Tibial nerve (tissue), 4 donors: ENCODE measurements around the gene WSCD2. TPM values are rescaled to one million over a fixed set of nuclear protein-coding genes. Genes with fewer than 3 reads are reported as not detected.
A peak's percentile ranks its signal among the peaks of the same experiment; 100 is the strongest.

ENCODE experiments used
- DNase-seq, 2 donors: peaks; one replicate each; pipeline ENCODE4 v3.0.0-alpha.2; 2019; ENCODE audit warnings: low spot score in 2 of 2
- H3K27ac ChIP-seq, 4 donors: fragments of 200-600 bp; sonication (generic) in 3 of 4; one replicate each; pipeline ENCODE4 v1.5.1; 2017 to 2019; ENCODE audit warnings: mild to moderate bottlenecking in 1 of 4
- H3K27me3 ChIP-seq, 2 donors: fragments of 200-600 bp; sonication (generic) in 1 of 2; one replicate each; pipeline versions ENCODE4 v1.5.1 to v1.6.0; 2017 to 2019
- H3K36me3 ChIP-seq, 3 donors: fragments of 200-600 bp; sonication (generic); one replicate each; pipeline ENCODE4 v1.5.1; 2018 to 2019
- H3K4me1 ChIP-seq, 4 donors: fragments of 200-600 bp; sonication (generic) in 3 of 4; one replicate each; pipeline ENCODE4 v1.5.1; 2017 to 2019
- H3K4me3 ChIP-seq, 4 donors: fragments of 200-600 bp; sonication (generic) in 3 of 4; one replicate each; pipeline ENCODE4 v1.5.1; 2017 to 2019; ENCODE audit warnings: mild to moderate bottlenecking in 1 of 4, moderate library complexity in 1 of 4
- H3K9me3 ChIP-seq, 4 donors: fragments of 200-600 bp; sonication (generic) in 3 of 4; one replicate each; pipeline ENCODE4 v1.5.1; 2017 to 2019
- EP300 ChIP-seq, 2 donors: sonication (generic); formaldehyde crosslinking; IDR thresholded peaks; one replicate each; pipeline ENCODE4 v1.6.1; 2017; ENCODE audit warnings: antibody characterized with exemption in 2 of 2, mild to moderate bottlenecking in 1 of 2
- POLR2A ChIP-seq, 2 donors: fragments of 450-650 bp; IDR thresholded peaks; one replicate each; pipeline ENCODE4 v1.6.1; 2017; ENCODE audit warnings: antibody characterized with exemption in 2 of 2, mild to moderate bottlenecking in 2 of 2, moderate library complexity in 2 of 2
- WGBS, 2 donors: methylation state at CpG; one replicate each; pipeline ENCODE4 v1.1.5; 2018; 5-methylcytosine and 5-hydroxymethylcytosine counted together
- total RNA-seq, 4 donors: library from RNA; depleted of rRNA; stranded (reverse); fragments of >200 nt; gene quantifications; one replicate each; pipeline ENCODE4 v1.1.0, GENCODE V29; 2016
- TF ChIP-seq, protein P1 (sequence below), 5 experiments: fragments of 200-600 bp in 3 of 5; fragments of 450-650 bp in 2 of 5; sonication (generic) in 3 of 5; IDR thresholded peaks; one replicate each; pipeline ENCODE4 v1.5.1; 2016 to 2019; ENCODE audit warnings: antibody characterized with exemption in 5 of 5, mild to moderate bottlenecking in 3 of 5, moderate library complexity in 2 of 5

WSCD2 gene
- total RNA-seq, 4 donors from 2014 or later, result 4.2 to 38.9 (median 20.8) TPM

GRCh38 chr12:108152170-108152538 lies 23.1 kb downstream of the WSCD2 start:
- 35 to 64% methylated on average over 4 of the region's 4 CpGs for WGBS, 2 donors
- TF ChIP-seq POLR2A (IDR thresholded peaks at IDR 0.05) (no peak), EP300 (IDR thresholded peaks at IDR 0.05) (no peak)
- TF ChIP-seq, protein P1, sequence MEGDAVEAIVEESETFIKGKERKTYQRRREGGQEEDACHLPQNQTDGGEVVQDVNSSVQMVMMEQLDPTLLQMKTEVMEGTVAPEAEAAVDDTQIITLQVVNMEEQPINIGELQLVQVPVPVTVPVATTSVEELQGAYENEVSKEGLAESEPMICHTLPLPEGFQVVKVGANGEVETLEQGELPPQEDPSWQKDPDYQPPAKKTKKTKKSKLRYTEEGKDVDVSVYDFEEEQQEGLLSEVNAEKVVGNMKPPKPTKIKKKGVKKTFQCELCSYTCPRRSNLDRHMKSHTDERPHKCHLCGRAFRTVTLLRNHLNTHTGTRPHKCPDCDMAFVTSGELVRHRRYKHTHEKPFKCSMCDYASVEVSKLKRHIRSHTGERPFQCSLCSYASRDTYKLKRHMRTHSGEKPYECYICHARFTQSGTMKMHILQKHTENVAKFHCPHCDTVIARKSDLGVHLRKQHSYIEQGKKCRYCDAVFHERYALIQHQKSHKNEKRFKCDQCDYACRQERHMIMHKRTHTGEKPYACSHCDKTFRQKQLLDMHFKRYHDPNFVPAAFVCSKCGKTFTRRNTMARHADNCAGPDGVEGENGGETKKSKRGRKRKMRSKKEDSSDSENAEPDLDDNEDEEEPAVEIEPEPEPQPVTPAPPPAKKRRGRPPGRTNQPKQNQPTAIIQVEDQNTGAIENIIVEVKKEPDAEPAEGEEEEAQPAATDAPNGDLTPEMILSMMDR (IDR thresholded peaks at IDR 0.05), result no peak
- no peak for DNase-seq
- Histone ChIP-seq H3K36me3 (no peaks in the 10 kb centered on the region), H3K4me3 (no peak overlapping the region), H3K27ac (peak overlapping the region in 1 of 4 donors; percentile 13), H3K9me3 (no peaks in the 10 kb centered on the region), H3K4me1 (peaks cover 0 to 14% (median 0%) of the 10 kb centered on the region in 4 donors), H3K27me3 (no peaks in the 10 kb centered on the region)

DNA sequence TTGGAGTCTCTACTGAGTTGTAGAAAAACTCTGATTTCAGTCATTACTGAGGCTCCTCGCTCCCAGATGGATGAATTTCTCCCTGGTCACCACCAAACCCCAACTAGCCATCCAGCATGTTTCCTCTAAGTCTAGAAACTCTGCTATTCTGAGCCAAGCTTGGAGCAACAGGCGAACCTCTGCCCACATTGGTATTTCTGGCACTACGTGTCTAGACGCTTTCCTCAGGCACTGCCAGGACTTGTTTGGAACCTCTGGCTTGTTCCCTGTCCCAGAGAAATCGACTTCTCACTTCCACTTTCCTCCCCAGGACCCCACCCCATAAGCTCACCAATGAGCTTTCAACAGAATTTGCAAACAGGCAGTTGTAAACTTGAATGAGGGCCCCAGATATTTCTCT lies 27.6 kb downstream of the WSCD2 start:
- no peak for TF ChIP-seq POLR2A (IDR thresholded peaks at IDR 0.05)
- no peak for TF ChIP-seq EP300 (IDR thresholded peaks at IDR 0.05)
- TF ChIP-seq, protein P1 (IDR thresholded peaks at IDR 0.05), result no peak
- H3K27ac ChIP-seq, result no peak overlapping the region

GRCh38 chr12:108157870-108158459 lies 28.9 kb downstream of the WSCD2 start:
- DNase-seq, result no peak

More for the DNA sequence above, 27.6 kb downstream of the WSCD2 start:
- Histone ChIP-seq H3K9me3 (no peaks in the 10 kb centered on the region), H3K4me1 (peaks cover 0 to 8% (median 0%) of the 10 kb centered on the region in 4 donors), H3K36me3 (no peaks in the 10 kb centered on the region), H3K4me3 (no peak overlapping the region), H3K27me3 (no peaks in the 10 kb centered on the region)
- WGBS, 2 donors, result 49 to 52% methylated on average over 5 of the region's 5 CpGs
- DNase-seq, result no peak

DNA sequence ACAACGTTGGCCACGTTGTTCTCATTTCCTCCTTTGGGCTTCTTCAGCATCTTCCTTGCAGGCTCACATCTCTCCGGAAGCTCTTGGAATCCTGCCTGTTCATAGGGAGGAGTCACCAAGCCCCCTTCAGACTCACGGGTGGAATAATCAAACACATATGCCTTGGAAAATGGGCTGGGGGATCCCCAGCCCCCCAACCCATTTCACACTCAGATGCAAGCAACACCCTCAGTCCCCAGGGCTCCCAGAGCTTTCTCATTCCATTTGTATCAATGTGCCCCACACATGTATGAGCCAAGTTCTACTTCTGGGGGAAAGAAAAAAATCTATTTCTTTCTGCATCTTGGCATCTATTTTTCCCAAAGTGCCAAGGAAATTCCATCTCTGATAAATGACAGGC lies 33.1 kb downstream of the WSCD2 start:
- TF ChIP-seq, protein P1 (IDR thresholded peaks at IDR 0.05), result no peak
- TF ChIP-seq POLR2A (IDR thresholded peaks at IDR 0.05) (no peak), EP300 (IDR thresholded peaks at IDR 0.05) (no peak)
- Histone ChIP-seq H3K9me3 (peaks cover 0 to 3% (median 0%) of the 10 kb centered on the region in 4 donors), H3K4me1 (no peaks in the 10 kb centered on the region), H3K27ac (no peak overlapping the region), H3K27me3 (no peaks in the 10 kb centered on the region), H3K36me3 (no peaks in the 10 kb centered on the region), H3K4me3 (no peak overlapping the region)
- DNase-seq, result no peak
- 43 to 49% methylated on average over 4 of the region's 4 CpGs for WGBS, 2 donors

More at GRCh38 chr12:108157870-108158459, 28.9 kb downstream of the WSCD2 start:
- no peaks in the 10 kb centered on the region for H3K36me3 ChIP-seq
- WGBS, 2 donors, result 43 to 51% methylated on average over 8 of the region's 8 CpGs
- H3K4me3 ChIP-seq, result no peak overlapping the region
- no peaks in the 10 kb centered on the region for H3K27me3 ChIP-seq
- no peaks in the 10 kb centered on the region for H3K9me3 ChIP-seq
- TF ChIP-seq EP300 (IDR thresholded peaks at IDR 0.05) (no peak), POLR2A (IDR thresholded peaks at IDR 0.05) (no peak)
- TF ChIP-seq, protein P1 (IDR thresholded peaks at IDR 0.05), result no peak
- H3K4me1 ChIP-seq, result peaks cover 0 to 4% (median 0%) of the 10 kb centered on the region in 4 donors
- H3K27ac ChIP-seq, result no peak overlapping the region

- Histone ChIP-seq H3K4me3 (no peak overlapping the region), H3K27ac (no peak overlapping the region), H3K36me3 (no peaks in the 10 kb centered on the region), H3K4me1 (no peaks in the 10 kb centered on the region), H3K9me3 (peaks cover 0 to 3% (median 0%) of the 10 kb centered on the region in 4 donors), H3K27me3 (no peaks in the 10 kb centered on the region)
- no peak for DNase-seq
- TF ChIP-seq EP300 (IDR thresholded peaks at IDR 0.05) (no peak), POLR2A (IDR thresholded peaks at IDR 0.05) (no peak)
- TF ChIP-seq, protein P1 (IDR thresholded peaks at IDR 0.05), result no peak
- 70 to 86% methylated on average over 5 of the region's 5 CpGs for WGBS, 2 donors
These were observed 37.4 kb downstream of the WSCD2 start for GRCh38 chr12:108166505-108166904.
